Choroid plexus epithelial cell (primary cell): Measurements from ENCODE around the gene CHMP1A.
"Not testable (repeated sequence)": the region's sequence is repeated elsewhere in the genome, so short reads cannot be mapped to it uniquely, and the experiment has no call there.

Source experiments
- DNase-seq: peaks from one replicate; pipeline ENCODE4 v3.0.0-alpha.2; 2010; ENCODE audit warnings: low read depth
- H3K4me3 ChIP-seq: 2 replicates; pipeline ENCODE4 v1.5.1; 2011; ENCODE audit warnings: low read depth, mild to moderate bottlenecking, control low read depth, low read length, moderate library complexity
- TF ChIP-seq, protein P1 (sequence below): conservative IDR thresholded peaks from 2 replicates; pipeline ENCODE4 v1.5.1; 2011; ENCODE audit warnings: low read depth, mild to moderate bottlenecking, control low read depth, inconsistent platforms, low read length, moderate library complexity

Gene CHMP1A

DNA sequence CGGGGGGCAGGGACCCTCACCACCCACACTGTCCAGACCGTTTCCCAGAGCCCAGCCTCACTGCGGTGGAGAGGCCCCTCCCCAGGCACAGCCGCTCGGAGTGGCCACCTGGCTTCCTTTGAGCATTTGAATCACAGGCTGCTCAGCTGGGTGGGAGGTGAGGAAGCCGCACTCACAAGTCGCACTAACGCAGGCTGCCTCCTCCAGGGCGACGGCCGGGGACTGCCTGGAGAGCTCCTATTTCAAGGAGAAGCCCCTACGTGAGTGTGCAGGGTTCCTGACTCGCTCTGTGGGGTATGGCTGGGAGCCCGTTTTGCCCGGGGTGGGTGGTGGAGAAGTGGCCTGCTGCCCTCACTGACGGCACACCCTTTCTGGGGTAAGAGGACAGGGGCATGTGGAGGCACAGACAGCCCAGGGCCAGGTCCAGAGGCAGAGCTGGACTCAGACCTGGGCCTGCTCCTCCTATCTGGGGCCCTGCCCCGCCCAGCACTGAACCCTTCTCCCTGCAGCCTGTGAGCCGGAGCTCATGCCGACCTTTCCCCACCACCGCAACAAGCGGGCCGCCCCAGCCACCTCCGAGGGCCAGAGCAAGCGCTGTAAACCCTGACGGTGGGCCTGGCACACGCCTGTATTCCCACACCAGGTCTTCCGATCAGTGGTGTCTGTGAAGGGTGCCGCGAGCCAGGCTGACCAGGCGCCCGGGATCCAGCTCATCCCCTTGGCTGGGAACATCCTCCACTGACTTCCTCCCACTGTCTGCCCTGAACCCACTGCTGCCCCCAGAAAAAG is 37.8 kb upstream of the CHMP1A start:
- TF ChIP-seq, protein P1, sequence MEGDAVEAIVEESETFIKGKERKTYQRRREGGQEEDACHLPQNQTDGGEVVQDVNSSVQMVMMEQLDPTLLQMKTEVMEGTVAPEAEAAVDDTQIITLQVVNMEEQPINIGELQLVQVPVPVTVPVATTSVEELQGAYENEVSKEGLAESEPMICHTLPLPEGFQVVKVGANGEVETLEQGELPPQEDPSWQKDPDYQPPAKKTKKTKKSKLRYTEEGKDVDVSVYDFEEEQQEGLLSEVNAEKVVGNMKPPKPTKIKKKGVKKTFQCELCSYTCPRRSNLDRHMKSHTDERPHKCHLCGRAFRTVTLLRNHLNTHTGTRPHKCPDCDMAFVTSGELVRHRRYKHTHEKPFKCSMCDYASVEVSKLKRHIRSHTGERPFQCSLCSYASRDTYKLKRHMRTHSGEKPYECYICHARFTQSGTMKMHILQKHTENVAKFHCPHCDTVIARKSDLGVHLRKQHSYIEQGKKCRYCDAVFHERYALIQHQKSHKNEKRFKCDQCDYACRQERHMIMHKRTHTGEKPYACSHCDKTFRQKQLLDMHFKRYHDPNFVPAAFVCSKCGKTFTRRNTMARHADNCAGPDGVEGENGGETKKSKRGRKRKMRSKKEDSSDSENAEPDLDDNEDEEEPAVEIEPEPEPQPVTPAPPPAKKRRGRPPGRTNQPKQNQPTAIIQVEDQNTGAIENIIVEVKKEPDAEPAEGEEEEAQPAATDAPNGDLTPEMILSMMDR, result no peak
- DNase-seq, result no peak
- no peak overlapping the region for H3K4me3 ChIP-seq

DNA sequence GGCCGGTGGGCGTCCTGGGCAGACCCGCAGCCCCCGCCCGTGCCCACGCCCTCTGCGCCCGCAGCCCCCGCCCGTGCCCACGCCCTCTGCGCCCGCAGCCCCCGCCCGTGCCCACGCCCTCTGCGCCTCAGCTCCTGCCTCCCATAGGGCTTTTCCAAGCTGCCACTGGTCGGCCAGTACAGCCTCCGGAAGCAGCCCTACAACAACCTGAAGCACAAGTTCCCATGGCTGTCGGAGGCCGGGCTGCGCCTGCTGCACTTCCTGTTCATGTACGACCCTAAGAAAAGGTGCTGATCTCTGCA is 37.2 kb upstream of the CHMP1A start:
- not testable (repeated sequence) for DNase-seq, H3K4me3 ChIP-seq

DNA sequence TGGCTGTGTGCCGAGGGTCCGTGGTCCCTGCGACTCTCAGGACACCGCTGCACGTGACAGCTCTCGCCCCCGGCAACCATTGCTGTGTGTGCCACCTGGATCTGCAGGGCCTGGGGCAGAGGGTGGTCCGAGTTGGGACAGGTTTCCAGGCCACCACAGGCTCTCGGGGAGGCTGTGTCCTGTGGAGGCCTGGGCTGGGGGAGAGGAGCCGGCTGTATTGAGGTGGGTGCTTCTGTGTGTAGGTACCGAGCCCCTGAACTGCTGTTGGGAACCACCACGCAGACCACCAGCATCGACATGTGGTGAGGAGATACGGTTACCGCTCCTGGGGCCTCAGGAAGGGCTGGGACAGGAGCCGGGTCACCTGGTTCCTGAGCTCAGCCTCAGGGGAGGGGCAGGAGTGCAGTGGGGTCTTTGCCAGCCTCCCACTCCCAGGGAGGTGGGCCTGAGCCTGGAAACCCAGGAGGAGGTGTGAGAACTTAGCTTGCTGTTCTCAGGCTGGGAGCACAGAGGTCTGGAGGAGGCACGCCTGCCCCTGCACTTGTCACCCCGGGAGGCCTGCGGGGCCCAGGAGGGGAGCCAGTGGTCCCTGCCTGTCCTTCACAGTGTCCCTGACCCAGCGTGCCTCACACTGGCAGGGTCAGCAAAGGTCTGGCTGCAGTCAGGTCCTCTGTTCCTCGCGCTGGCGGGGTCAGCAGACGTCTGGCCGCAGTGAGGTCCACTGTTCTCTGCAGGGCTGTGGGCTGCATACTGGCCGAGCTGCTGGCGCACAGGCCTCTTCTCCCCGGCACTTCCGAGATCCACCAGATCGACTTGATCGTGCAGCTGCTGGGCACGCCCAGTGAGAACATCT is 36.6 kb upstream of the CHMP1A start:
- no peak overlapping the region for H3K4me3 ChIP-seq
- DNase-seq, result no peak
- TF ChIP-seq, protein P1, result no peak

DNA sequence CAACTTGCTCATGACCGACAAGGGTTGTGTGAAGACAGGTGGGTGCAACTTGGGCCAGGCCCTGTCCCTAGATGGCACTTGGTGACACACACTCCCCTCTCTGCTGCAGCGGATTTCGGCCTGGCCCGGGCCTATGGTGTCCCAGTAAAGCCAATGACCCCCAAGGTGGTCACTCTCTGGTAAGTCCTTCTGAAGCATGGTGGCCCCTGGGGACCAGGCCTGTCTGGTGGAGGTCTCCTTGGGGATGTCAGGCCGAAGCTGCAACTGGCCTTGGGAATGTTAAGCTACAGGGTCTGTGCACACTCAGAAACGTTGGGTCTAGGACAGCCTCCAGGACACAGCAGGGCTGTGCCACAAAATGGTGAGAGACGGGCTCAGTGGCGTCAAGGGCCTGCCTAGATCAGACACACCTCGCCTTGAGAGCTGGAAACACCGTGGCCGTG is 35.8 kb upstream of the CHMP1A start:
- H3K4me3 ChIP-seq, result no peak overlapping the region
- DNase-seq, result no peak
- TF ChIP-seq, protein P1, result no peak

DNA sequence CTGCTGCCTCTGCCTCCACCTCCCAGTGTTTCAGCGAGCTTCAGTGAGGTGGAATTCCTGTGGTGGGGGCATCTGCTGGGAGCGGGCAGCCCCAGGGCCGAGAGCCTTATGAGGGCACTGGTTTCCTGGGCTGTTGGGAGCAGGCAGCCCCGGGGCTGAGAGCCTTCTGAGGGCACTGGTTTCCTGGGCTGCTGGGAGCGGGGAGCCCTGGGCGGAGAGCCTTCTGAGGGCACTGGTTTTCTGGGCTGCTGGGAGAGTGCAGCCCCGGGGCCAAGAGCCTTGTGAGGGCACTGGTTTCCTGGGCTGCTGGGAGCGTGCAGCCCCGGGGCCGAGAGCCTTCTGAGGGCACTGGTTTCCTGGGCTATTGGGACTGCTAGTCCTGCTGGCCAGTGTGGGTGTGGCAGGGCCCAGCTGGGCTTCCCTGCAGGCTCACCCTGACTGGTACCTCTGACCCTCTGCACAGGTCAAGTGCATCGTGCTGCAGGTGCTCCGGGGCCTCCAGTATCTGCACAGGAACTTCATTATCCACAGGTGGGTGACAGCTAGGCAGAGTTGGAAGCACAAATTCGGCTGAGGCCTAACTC is 34.6 kb upstream of the CHMP1A start:
- H3K4me3 ChIP-seq, result no peak overlapping the region

DNA sequence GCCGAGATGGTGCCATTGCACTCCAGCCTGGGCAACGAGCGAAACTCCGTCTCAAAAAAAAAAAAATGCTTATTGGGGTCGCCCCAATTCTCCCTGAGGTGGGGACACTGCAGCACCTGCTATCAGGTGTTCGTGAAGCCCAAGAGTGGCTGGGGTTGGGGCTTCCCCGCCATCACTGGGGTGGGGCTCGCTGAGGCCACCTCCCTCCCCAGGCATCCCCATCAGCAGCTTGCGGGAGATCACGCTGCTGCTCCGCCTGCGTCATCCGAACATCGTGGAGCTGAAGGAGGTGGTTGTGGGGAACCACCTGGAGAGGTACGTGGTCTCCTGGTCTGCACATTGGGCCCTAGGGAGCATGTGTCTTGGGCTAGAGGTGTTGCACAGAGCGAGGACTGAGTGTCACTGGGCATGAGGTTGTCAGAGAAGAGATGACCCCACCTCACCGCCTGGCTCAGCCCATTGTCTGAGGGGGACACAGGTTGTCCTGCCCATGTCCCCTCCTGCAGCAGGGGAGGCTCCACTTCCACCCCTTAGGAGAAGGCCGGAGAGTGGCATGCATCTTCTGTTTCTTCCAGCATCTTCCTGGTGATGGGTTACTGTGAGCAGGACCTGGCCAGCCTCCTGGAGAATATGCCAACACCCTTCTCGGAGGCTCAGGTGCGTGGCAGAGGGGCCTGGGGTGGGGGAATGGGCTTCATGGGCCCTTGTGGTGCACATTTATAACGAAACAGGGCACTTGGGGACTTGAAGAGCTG is 33.9 kb upstream of the CHMP1A start:
- no peak overlapping the region for H3K4me3 ChIP-seq
- DNase-seq, result no peak
- TF ChIP-seq, protein P1, result no peak

More for the DNA sequence above, 34.6 kb upstream of the CHMP1A start:
- TF ChIP-seq, protein P1, result no peak
- DNase-seq, result no peak
